ENCODE measurements around the gene ROCK2. TPM values are rescaled to one million over a fixed set of nuclear protein-coding genes. Genes with fewer than 3 reads are reported as not detected.

The ROCK2 gene
- total RNA-seq, 2 donors from 2014 or later, result 29.6 to 32.2 TPM

DNA sequence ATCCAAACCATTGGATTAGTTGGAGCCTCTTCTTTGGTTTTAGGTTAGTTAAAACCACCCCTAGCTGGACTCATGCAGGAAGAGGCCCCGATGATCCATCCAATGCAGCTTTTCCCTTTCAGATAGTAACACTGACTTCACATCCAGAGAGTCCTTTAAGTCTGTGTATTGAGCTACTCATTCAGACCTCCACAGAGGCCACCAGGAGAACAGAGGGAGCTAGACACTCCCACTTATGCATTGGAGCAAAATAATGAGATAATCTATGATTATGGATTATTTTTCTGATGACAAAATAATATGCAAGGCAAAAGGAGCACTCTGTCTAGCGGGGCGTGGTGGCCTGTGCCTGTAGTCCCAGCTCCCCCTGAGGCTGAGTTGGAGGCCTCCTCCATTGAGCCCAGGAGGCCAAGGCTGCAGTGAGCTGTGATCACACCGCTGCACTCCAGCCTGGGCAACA lies 1.6 kb upstream of the ROCK2 start:
- no peak overlapping the region for H3K4me3 ChIP-seq
- intact Hi-C loops (cut with DNase I), result no loop called here
- DNase-seq (ENCODE audit: low spot score), result no peak
- H3K27ac ChIP-seq, result peak overlapping the region; percentile 96 to 97
- TF ChIP-seq POLR2AphosphoS5 (IDR thresholded peaks at IDR 0.05) (no peak), POLR2A (IDR thresholded peaks at IDR 0.05) (no peak)
- TF ChIP-seq, protein P1, sequence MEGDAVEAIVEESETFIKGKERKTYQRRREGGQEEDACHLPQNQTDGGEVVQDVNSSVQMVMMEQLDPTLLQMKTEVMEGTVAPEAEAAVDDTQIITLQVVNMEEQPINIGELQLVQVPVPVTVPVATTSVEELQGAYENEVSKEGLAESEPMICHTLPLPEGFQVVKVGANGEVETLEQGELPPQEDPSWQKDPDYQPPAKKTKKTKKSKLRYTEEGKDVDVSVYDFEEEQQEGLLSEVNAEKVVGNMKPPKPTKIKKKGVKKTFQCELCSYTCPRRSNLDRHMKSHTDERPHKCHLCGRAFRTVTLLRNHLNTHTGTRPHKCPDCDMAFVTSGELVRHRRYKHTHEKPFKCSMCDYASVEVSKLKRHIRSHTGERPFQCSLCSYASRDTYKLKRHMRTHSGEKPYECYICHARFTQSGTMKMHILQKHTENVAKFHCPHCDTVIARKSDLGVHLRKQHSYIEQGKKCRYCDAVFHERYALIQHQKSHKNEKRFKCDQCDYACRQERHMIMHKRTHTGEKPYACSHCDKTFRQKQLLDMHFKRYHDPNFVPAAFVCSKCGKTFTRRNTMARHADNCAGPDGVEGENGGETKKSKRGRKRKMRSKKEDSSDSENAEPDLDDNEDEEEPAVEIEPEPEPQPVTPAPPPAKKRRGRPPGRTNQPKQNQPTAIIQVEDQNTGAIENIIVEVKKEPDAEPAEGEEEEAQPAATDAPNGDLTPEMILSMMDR (IDR thresholded peaks at IDR 0.05), result no peak
- WGBS, result 89% methylated on average over 4 of the region's 4 CpGs
- no peaks in the 10 kb centered on the region for H3K4me1 ChIP-seq (replicated peaks)
- no peaks in the 10 kb centered on the region for H3K9me3 ChIP-seq
- H3K36me3 ChIP-seq, result no peaks in the 10 kb centered on the region
- no peaks in the 10 kb centered on the region for H3K27me3 ChIP-seq (replicated peaks; ENCODE audit: insufficient read depth)

DNA sequence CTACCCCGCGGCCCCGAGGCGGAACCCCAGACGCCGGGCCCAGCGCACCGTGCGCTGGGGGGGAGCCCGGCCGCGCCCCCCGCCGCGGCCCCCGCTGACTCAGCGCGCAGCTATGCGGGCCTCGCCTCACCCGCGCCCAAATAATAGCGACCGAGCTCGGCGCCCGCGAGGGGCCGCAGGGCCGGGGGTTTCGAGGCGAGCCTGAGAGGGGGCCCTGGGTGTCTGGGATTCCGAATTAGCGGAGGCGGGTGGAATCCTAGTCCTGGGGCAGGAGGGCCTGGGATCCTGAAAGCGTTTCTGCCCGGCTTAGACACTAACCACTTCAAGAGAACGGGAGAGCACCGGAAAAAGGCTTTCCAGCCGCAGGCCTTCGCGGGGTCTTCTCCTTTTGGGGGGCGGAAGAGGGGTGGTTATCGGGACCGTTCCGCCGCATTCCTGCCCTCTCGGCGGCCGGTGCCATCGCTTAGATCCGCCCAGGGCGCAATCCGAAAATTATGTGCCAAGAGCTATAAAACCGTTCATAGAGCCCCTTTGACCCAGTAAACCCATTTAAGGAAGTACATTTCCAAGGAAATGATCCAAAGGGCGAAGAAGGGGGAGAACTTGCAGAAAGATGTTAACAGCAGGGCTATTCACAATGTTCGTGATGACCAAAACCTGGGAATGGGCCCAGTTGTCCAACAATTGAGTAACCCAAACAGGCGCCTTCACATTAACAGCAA lies 681 bp upstream of the ROCK2 start:
- Histone ChIP-seq H3K36me3 (no peaks in the 10 kb centered on the region), H3K4me3 (peak overlapping the region; percentile 89 to 93), H3K9me3 (no peaks in the 10 kb centered on the region), H3K4me1 (replicated peaks) (no peaks in the 10 kb centered on the region), H3K27me3 (replicated peaks; ENCODE audit: insufficient read depth) (no peaks in the 10 kb centered on the region), H3K27ac (peak overlapping the region; percentile 96 to 97)
- TF ChIP-seq POLR2AphosphoS5 (IDR thresholded peaks at IDR 0.05), result peak; percentile 89
- TF ChIP-seq, protein P1 (IDR thresholded peaks at IDR 0.05), result no peak
- peak; percentile 85 for DNase-seq (ENCODE audit: low spot score)
- intact Hi-C loops (cut with DNase I), result loop anchor here (2.0 to 5.0 kb wide), 5 partner anchors 30 to 213 kb away; a partner anchor contains a TSS
- under 1% methylated on average over 39 of the region's 58 CpGs for WGBS

DNA sequence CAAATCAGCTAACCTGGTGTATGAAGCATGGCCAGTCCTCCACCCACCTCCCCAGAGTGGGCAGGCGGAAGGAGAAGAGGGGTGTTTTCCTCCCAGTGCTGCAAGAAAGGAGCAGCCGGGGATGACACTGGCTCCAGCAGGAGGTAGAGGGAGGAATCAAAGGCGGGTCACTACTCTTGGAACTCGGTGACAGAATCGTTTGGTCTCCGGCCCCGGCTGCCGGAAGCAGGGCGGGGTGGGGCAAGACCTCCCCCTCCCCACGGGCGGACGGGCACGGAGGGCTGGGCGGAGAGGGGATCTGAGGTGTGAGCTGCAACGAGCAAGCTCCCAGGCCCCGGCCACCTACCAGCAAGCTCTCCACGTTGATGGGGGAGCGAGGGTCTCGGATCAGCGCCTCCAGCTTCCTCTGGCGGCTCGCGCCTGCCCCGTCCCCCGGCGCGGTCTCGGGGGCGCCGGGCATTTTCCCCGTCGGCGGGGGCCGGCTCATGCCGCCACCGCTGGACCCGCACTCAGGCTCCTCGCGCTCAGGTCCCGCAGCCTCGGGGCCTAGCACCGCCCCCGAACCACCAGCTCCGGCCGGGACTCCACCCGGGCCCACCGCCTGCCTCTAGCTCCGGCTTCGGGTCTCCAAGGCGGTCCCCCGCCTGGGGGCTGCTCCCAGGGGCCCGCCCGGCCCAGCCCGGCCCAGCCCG lies 640 bp downstream of the ROCK2 start:
- no peaks in the 10 kb centered on the region for H3K27me3 ChIP-seq (replicated peaks; ENCODE audit: insufficient read depth)
- peak; percentile 9 for TF ChIP-seq POLR2AphosphoS5 (IDR thresholded peaks at IDR 0.05)
- TF ChIP-seq, protein P1 (IDR thresholded peaks at IDR 0.05), result no peak
- H3K27ac ChIP-seq, result peak overlapping the region; percentile 96 to 97
- intact Hi-C loops (cut with DNase I), result loop anchor here (2.0 to 5.0 kb wide), 5 partner anchors 31 to 211 kb away; a partner anchor contains a TSS
- no peaks in the 10 kb centered on the region for H3K4me1 ChIP-seq (replicated peaks)
- H3K36me3 ChIP-seq, result no peaks in the 10 kb centered on the region
- DNase-seq (ENCODE audit: low spot score), result peak; percentile 39
- 1% methylated on average over 42 of the region's 55 CpGs for WGBS
- H3K9me3 ChIP-seq, result no peaks in the 10 kb centered on the region
- H3K4me3 ChIP-seq, result peak overlapping the region; percentile 89 to 93

DNA sequence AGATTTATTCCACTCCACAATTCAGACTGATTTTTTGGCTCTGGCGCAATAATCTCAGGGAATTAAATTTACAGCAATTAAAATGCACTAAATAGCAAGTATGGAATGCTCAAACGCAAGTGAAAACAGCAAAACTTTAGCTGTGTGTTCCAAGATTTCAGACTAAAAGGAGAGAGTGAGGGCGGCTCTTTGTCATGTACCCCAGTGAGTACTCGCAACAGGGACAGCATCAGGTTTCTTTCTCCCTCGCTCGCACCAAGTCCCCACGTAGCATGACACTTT lies 1.1 kb downstream of the ROCK2 start:
- TF ChIP-seq, protein P1 (IDR thresholded peaks at IDR 0.05), result no peak
- no peak for TF ChIP-seq POLR2AphosphoS5 (IDR thresholded peaks at IDR 0.05)
- intact Hi-C loops (cut with DNase I), result loop anchor here (5.0 kb wide), 3 partner anchors 49 to 211 kb away; a partner anchor contains a TSS
- under 1% methylated on average over 7 of the region's 7 CpGs for WGBS
- Histone ChIP-seq H3K4me3 (peak overlapping the region; percentile 89 to 93), H3K27ac (peak overlapping the region; percentile 96 to 97), H3K36me3 (no peaks in the 10 kb centered on the region), H3K27me3 (replicated peaks; ENCODE audit: insufficient read depth) (no peaks in the 10 kb centered on the region), H3K9me3 (no peaks in the 10 kb centered on the region), H3K4me1 (replicated peaks) (no peaks in the 10 kb centered on the region)
- no peak for DNase-seq (ENCODE audit: low spot score)
